Measurements from ENCODE around the gene LPP. TPM values are rescaled to one million over a fixed set of nuclear protein-coding genes. Genes with fewer than 3 reads are reported as not detected.

Gene LPP
- total RNA-seq, 1 donor from 2014 or later: 1,791 TPM

GRCh38 chr3:188278717-188279324 lies 124.9 kb downstream of the LPP start:
- Histone ChIP-seq H3K27me3 (no peaks in the 10 kb centered on the region), H3K4me3 (no peak overlapping the region), H3K4me1 (peaks cover 9 to 70% of the 10 kb centered on the region in 2 donors), H3K9me3 (no peaks in the 10 kb centered on the region), H3K36me3 (peaks cover 0 to 7% of the 10 kb centered on the region in 2 donors), H3K27ac (peak overlapping the region; percentile 94 to 99)
- no peak for DNase-seq (ENCODE audit: low spot score in 2 of 2)
- no peak for TF ChIP-seq CTCF (IDR thresholded peaks at IDR 0.05)
- intact Hi-C loops (cut with DNase I): no loop called here

GRCh38 chr3:188279502-188280335 lies 125.8 kb downstream of the LPP start:
- intact Hi-C loops (cut with DNase I): loop anchor here (10.0 kb wide), 1 partner anchor 405 kb away; no protein-coding TSS in a partner anchor
- no peaks in the 10 kb centered on the region for H3K9me3 ChIP-seq
- no peak for DNase-seq (ENCODE audit: low spot score in 2 of 2)
- no peak overlapping the region for H3K4me3 ChIP-seq
- H3K27ac ChIP-seq: peak overlapping the region; percentile 94 to 99
- peaks cover 0 to 7% of the 10 kb centered on the region in 2 donors for H3K36me3 ChIP-seq
- H3K27me3 ChIP-seq: no peaks in the 10 kb centered on the region
- no peak for TF ChIP-seq CTCF (IDR thresholded peaks at IDR 0.05)
- peaks cover 18 to 72% of the 10 kb centered on the region in 2 donors for H3K4me1 ChIP-seq

- no peak for TF ChIP-seq CTCF (IDR thresholded peaks at IDR 0.05)
- peak overlapping the region; percentile 94 to 99 for H3K27ac ChIP-seq
- H3K9me3 ChIP-seq: no peaks in the 10 kb centered on the region
- intact Hi-C loops (cut with DNase I): loop anchor here (10.0 kb wide), 1 partner anchor 404 kb away; no protein-coding TSS in a partner anchor
- H3K4me1 ChIP-seq: peaks cover 23 to 71% of the 10 kb centered on the region in 2 donors
- no peaks in the 10 kb centered on the region for H3K27me3 ChIP-seq
- H3K4me3 ChIP-seq: no peak overlapping the region
- H3K36me3 ChIP-seq: peaks cover 0 to 7% of the 10 kb centered on the region in 2 donors
- DNase-seq (ENCODE audit: low spot score in 2 of 2): no peak
Observed at GRCh38 chr3:188280627-188281026, 126.7 kb downstream of the LPP start.

- DNase-seq (ENCODE audit: low spot score in 2 of 2): no peak
- peaks cover 26 to 78% of the 10 kb centered on the region in 2 donors for H3K4me1 ChIP-seq
- no peak for TF ChIP-seq CTCF (IDR thresholded peaks at IDR 0.05)
- no peaks in the 10 kb centered on the region for H3K27me3 ChIP-seq
- intact Hi-C loops (cut with DNase I): loop anchor here (10.0 kb wide), 1 partner anchor 402 kb away; no protein-coding TSS in a partner anchor
- peaks cover 0 to 6% of the 10 kb centered on the region in 2 donors for H3K36me3 ChIP-seq
- H3K9me3 ChIP-seq: no peaks in the 10 kb centered on the region
- no peak overlapping the region for H3K4me3 ChIP-seq
- H3K27ac ChIP-seq: peak overlapping the region; percentile 94 to 99
Observed at GRCh38 chr3:188282871-188283270, 128.9 kb downstream of the LPP start.

- DNase-seq (ENCODE audit: low spot score in 2 of 2): no peak
- intact Hi-C loops (cut with DNase I): loop anchor here (10.0 kb wide), 1 partner anchor 401 kb away; no protein-coding TSS in a partner anchor
- H3K36me3 ChIP-seq: peaks cover 0 to 6% of the 10 kb centered on the region in 2 donors
- peaks cover 26 to 80% of the 10 kb centered on the region in 2 donors for H3K4me1 ChIP-seq
- no peaks in the 10 kb centered on the region for H3K9me3 ChIP-seq
- no peak for TF ChIP-seq CTCF (IDR thresholded peaks at IDR 0.05)
- no peak overlapping the region for H3K4me3 ChIP-seq
- peak overlapping the region; percentile 94 to 99 for H3K27ac ChIP-seq
- H3K27me3 ChIP-seq: no peaks in the 10 kb centered on the region
Observed at GRCh38 chr3:188283347-188283746, 129.4 kb downstream of the LPP start.
